GM19397 (cell line): Measurements from ENCODE around the gene PSMA6.
"Not testable (repeated sequence)": the region's sequence is repeated elsewhere in the genome, so short reads cannot be mapped to it uniquely, and the experiment has no call there.

Experiments used
- ATAC-seq: cut with Tn5 transposase; IDR thresholded peaks from one replicate; pipeline ENCODE4 v1.9.1; 2021; ENCODE audit warnings: mild to moderate bottlenecking, moderate library complexity; ENCODE audit not compliant: unreplicated experiment

Gene PSMA6

DNA sequence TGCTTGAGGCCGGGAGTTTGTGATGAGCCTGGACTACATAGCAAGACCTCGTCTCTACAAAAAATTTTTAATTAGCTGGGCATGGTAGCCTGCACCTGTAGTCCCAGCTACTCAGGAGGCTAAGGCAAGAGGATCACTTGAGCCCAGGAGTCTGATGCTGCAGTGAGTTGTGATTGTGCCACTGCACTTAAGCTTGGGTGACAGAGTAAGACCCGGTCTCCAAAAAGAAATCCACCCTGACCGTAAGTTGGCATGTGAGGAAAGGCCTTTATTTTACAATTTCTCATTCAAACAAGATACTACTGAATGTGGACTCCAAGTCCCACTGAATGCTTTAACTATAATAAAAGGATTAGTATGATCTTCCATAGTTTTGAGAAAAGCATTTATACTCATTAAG is 27.3 kb downstream of the PSMA6 start:
- ATAC-seq = no peak

DNA sequence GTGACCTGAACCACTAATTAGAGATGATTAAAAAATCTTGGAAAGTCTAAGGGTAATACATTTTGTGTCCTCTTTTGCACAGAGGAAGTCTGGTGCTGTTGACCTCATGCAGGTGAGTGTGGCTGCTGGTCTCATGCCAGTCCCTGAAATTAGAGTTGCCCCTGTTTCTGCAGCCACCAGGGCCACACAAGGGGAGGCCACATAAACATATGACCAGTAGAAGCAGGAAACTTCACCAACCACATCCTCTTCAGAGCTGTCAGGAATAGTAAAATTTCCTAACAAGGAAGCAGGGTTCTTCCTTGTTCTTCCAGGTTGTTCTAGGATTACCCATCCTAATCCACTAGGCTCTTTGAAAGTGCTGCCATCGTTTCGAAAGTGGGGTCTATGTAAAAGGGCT is 28.3 kb downstream of the PSMA6 start:
- ATAC-seq = no peak

DNA sequence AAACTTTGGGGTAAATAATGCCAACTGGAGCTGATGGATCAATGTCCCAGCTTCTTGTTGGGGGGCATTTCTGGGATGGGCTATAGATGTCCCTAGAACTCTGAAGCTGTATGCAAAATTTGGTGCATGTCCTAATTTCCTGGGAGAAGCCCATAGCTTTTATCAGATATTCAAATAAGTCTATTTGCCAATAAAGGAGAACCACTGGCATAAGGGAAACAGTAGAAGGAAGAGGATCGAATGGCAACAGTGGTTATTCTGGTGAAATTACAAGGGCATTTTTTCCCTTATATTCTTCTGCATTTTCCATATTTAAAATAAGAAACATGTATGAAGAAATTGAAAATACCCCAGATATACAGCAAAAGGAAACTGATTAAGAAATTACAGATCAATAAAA is 34.2 kb downstream of the PSMA6 start:
- ATAC-seq = no peak

DNA sequence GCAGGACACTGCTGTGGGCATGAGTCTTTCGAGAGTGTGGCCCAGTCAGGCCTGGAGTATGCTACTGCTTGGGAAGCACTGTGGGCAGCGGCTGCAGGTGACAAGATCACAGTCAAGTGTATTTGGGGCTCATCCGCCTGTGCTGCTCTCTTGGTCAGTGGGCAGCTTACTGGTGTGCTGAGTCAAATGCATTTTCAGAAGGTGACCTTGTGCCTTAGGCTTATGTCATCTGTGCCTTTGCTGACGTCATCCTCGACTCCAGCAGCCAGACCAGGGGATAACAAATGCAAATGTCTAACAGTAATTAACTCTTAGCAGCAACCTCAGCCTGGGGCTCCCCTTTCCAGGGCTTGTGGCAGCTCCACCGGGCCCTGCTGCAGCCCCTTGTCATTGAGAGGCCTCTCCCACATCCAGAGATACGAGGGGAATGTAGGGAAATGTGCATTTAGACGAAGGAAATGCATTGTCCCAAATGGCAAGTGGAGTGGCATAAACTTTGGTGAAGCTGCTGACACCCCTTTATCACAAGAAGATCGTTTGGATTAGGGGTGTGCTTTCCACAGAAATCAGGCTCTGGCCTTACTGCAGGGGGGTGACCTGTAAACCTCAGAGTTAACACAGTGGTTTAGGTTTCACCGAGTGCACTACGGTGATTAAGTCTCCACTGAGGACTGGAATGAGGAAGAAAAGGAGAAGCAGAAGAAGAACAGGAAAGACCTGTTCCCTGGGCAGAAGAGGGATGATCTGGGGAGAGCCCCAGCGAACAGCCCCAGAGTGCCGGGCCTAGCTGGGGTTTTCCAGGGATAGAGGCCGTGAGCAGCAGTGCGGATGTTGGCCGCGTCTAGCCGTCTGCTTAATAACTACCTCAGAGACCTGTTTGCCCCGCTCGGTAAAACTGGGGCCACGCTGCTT is 39.7 kb downstream of the PSMA6 start:
- ATAC-seq = peak; percentile 63

DNA sequence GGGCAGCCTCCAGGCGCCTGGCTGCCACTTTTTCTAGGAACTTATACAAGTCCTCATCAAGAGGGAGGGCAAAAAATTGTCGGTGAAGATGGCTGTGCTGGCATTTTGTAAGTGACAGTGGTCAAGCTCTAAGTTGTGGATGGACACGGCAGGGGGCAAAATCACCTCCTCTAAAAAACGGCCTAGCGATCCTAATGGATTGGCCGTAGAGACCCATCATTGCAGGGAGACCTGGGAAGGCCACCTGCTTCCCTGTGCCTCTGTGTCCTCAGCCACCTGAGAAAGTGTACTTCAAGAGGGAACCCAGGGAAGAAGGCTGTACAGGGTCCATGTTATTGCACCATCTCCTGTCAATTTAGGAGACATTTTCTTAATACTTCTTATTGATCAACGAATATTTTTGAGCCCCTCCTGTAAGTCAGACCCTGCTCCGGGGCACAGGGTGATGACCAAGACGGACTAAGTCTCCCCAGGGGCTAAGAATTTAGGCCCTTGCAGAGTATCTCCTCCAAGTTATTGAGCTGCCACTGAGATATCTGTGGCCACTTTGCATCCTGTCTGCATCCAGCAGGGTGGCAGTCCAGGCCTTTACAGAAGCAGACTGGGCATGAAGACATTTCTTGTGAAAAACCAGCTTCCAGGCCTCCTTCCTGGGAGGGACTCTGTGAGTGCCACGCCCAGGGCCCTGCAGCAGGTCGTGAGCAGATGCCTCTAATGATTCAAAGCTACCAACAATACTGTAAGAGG is 40.5 kb downstream of the PSMA6 start:
- no peak for ATAC-seq

DNA sequence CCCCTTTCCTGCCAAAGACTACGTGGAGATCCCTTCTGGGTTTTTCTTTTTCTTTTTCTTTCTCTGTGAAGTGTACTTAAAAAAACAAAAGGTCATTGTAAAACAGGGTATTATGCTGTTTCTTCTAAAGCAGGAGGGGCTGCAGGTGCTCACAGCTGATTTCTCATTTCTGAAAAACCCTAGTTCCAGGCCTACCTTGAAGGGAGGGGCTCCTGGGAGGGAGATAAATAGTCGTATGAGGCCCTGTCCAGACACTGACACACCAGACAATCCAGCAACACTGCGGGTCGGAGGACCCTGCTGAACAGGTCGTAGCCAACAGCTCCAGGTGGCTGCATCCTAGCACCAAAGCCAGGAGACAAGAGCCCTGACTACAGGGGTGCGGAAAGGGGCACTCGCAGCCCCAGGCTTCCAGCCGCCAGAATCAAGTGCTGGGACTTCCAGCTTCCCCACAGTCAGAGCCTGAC is 41.1 kb downstream of the PSMA6 start:
- ATAC-seq = no peak

DNA sequence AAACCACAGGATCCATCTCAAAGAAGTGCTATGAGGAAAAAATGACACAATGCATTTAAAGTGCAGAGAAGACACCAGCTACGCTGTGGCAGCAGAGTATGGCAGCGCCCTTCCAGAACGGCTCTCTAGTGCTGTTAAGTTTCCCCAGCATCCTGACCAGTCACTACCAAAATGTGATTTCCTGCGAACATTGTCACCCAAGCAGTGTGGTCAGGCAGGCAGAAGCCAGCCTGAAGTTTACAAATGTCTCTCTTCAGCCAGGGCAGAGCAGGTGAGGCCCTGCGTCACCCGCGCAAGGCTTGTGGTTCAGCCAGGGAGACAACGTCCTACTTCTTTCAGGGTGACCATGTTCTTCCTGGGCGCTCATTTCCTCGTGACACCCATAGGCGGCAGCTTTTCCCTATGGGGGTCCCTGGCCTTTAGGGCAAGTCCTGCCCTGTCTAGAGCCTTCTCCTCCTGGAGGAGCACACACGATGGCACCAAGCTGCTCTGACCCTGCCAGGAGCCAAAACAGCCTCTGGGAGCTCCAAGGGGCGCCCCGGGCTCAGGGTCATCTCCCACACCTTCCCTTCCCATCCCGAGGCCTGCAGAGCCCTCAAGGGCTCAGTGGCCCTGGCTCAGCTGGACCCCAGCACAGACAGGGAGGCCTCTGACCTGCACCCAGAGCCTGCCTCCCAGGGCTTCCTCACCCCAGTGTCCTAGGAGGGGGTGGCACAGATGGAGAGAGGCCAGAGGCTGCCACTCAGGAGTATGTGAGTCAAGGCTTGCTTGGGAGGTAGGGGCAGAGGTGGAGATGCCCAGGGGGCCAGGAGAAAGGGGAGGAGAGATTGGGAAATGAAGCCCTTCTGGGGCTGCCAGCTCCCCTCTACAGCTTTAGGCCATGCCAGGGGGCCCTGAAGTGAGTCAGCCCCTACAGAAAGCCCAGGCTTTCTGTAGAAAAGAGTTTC is 41.9 kb downstream of the PSMA6 start:
- no peak for ATAC-seq

DNA sequence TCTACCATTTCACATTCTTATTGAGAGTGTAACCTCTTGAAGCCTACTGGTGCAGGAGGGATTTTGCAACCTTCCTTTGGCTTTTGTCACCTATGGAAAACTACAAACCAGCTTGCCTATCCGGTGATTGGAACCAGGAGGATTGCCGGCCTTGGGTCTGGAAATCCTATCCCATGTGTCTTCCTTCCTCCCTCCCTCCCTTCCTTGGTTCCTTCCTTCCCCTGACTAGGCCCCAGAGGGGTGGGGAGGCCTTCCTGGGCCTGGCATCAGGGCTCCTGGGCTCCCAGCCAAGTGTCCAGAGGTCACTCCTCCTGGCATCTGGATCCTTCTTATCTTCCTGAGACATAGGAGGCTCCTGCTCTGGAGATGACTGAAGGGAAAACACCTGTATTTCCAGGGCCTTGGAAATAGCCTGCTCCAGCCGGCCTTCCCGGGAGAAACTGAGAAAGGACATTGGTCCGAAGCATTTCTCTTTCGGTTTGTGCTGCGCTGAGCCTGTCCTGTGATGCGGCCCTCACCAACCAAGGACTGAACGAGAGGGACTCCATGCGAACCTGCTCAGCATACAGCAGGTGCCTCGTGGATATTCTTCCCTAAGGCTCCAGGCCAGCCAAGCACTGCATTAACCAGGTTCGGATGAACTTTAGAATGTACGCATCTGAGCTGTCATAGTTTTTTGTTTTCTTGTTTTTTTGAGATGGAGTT is 43.4 kb downstream of the PSMA6 start:
- ATAC-seq = no peak

DNA sequence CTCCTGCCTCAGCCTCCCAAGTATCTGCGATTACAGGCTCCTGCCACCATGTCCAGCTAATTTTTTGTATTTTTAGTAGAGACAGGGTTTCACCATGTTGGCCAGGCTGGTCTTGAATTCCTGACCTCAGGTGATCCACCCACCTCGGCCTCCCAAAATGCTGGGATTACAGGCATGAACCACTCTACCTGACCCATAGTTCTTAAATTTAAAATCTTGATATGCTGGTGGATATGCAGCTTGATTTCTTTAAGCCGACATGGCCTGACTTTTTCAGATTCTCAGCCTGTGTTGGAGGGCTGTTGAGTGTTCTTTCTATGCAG is 44.0 kb downstream of the PSMA6 start:
- not testable (repeated sequence) for ATAC-seq

DNA sequence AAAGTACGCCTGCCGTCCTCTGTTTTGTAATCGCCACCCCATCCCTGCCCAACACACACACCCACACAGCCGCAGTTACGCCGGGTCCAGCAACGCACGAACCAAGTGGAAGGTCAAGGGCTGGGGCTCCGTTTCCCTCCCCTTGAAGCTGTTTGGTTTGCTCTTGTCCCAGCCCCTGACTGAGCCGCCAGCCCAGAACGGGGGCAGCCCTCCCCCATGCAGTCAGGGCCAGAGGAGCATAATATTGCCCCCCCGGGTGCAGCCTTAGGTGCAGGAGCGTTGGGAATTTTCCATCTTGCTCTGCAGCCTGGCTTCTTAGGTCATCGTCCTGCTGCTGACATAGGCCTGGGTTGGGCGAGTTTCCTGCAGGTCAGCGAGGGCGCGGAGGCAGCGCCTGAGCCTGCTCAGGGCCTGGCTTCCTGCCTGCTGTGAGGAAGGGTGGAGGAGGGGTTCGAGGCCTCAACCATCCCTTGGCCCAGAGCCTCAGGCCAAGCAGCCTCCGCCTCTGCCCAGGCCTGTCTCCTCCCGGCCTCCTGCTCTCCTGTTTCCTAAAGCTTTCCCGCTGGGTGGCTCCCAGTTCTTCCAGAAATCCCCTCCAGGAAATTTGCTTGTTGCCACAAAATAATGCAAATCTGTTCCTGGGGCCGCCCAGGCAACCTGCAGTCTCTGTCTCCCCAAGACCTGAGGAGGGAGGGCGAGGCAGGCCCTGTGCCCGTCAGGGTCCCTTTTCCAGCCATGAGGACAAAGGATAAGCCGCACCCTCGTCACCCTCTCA is 44.5 kb downstream of the PSMA6 start:
- no peak for ATAC-seq

DNA sequence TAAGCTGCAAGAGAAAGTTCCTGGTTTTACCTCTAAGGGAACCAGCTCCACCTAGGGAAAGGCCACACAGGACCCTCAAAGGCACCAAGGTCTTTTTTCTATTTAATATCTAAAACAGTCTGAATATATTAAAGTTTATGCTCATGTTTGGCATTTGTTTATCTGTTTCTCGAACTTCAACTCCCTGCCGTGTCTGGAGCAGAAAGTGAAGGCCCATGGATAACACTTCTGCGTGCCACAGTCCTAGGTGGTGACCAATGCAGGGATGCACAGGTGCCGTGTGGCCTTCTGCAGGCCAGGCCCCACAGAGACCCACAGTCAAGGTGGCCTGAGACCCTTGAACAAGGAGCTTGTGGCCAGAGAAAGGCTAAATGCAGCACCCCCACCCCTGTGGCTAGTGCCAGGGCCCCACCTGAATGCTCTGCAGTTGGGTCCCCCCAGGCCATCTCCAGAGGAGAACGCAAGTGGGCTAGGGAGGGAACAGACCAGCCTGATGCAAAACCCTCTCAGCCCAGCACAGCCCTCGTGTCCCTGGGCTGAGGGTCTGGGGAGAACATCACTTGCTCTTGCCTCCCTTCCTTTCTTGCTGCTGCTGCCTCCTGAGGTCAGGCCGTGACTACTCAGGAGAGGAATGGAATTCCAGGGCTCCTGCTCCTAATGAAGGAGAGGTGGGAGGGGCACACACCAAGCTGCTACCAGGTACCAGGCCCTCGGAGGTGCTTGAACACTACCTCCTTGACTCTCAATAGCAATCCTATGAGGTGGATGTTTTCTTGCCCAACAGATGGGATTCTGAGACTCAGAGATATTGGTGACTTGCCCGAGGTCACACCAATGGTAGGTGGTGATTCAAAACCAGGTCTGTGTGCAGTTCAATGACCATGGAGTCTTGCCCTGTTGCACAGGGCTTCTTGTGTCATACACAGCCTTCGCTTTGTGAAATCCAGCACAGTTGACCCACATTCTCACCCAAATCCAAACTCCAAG is 45.4 kb downstream of the PSMA6 start:
- no peak for ATAC-seq

DNA sequence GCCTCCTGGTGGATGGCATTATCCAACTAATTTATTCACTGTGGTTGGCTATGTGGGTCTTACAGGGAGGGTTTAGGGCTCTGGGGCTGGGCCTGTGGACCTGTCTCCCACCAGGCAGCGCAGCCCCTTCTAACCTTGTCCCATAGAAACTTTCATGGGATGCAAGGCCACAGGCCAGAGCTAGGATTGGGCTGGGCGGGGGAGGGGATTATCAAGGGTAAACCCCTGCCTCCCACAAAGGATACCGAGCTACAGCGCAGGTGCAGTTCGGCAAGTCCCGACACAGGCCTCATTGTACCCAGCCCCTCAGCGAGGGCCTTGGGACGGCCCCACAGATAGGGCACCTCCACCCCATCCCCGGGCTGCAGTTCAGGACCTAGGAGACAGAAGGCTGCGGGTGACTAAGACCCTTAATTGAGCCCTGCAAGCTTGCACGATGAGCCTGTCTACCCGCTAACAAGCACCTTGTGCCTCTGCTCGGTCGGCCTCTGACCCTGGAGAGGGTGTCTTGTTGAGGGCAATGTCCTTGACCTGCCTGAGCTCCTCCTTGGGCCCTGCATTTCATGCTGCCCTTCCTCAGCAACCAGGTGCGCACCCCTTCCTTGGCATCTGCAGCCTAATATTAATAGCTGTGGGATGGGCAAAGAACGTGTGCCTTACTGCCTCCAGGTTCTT is 46.7 kb downstream of the PSMA6 start:
- ATAC-seq = no peak

DNA sequence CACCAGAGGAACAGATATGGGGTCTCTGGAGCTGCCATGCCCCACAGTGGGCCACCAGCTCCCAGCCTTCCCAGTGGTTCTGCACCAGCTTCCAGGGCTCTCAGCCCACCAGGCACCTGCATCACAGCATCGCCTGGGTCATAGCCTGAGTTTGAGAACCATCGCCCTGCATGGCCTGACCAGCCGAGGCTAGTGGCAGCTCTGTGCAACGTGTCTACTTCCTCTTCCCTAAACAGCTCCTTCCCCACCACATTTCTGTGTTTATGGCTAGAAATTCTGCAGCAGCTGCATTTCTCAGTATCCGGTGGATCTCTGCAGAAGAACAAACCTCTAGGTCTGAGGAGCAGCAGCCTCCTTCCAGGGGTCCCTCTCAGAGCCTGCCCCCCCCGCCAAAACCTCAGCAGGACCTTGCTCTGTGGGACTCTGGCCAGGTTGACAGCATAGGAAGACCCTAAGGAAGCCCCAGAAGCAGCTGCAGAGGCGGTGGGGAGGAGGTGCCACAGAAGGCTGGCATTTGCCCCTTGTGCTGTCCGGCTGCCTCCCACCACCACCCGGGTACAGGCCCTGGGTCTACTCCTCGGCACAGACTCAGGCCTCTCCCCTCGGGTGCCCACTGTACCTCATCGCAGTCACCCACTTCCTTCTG is 47.7 kb downstream of the PSMA6 start:
- ATAC-seq = no peak

DNA sequence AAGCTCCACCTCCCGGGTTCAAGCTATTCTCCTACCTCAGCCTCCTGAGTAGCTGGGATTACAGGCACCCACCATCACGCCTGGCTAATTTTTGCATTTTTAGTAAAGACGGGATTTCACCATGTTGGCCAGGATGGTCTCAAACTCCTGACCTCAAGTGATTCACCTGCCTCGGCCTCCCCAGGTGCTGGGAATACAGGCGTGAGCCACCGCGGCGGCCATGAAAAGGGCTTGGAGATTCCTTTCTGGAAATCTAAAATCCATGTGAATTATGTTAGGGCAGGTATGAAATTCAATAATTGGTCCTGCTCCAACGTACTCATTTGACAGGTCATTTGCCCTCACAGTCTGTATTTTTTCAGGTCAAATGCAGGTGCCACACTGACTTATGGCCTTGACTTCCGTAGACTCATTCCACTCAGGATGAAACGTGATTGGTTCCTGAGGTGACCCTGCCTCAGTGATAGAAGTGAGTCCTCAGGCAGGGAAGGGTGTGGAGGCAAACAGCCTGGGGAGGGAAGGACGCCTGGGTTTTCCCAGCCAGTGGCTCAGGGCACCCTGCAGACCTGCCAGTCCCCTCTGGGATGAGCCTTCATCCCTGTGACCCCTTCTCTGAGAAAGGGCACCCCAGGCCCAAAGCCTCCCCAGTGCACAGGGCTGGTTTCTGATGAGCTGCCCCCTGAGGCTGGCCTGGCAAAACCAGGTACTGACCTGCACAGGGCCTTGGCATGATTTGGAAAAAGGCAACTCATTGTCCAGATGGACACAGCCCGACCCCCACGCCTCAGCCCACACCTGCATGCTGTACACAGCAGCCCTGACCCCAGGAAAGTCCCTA is 48.7 kb downstream of the PSMA6 start:
- no peak for ATAC-seq

DNA sequence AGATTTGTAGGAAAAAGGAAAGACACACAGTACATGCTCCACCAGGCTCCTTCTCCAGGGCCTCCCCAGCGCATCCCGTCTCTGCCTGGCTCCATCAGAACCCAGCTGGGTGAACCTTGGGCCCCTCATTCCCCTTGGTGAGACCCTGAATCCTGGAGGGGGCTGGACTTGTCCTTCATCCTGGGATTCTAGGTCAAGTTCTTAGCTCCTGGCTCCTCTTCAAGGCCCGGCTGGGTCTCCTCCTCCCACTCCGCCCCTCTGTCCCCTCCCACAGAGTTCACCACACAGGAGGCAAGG is 49.2 kb downstream of the PSMA6 start:
- ATAC-seq = no peak

DNA sequence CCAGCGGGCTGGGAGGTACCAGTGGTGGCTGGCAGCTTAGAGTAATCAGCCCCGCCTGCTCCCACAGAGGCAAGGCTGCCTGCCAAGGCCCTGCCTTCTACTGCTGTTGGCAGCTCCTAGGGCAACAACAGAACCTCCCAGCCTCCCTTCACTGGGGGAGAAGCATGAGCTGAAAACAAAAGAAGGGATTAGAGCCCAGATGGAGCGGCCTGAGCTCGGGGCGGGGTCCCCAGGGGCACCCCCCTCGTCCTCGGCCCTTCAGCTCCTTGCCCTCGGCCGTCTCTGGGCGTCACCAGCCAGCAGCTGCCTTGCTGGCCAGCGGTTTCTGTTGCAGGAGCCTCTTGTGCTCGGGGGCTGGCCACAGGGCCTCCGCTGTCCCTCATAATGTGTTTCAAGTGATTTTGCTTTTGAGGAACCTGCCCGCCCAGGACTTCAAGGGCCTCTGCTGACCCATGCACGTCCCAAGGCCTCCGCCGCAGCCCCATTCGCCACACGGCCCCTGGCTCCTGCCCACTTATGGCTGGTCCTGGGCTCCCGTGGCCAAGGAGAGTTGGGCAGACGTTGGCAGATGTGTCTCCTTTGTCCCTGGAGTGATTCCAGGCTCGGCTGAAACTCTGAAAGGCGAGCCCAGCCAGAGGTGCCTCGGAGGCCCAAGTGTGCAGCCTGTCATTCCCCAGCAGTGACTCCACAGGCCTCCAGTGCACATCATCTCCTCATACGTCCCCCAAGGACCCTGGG is 49.7 kb downstream of the PSMA6 start:
- ATAC-seq = no peak
